CD14-positive monocyte (primary cell): Measurements from ENCODE around the gene HOXD13. TPM values are rescaled to one million over a fixed set of nuclear protein-coding genes. Genes with fewer than 3 reads are reported as not detected.

ENCODE experiments used
- DNase-seq, 3 donors: peaks; one replicate each; pipeline ENCODE4 v3.0.0-alpha.2; 2011 to 2022
- H2AFZ ChIP-seq: 2 replicates; pipeline ENCODE4 v1.6.0; 2012; ENCODE audit warnings: mild to moderate bottlenecking, low read depth, low read length, inconsistent platforms; ENCODE audit not compliant: insufficient read depth, poor library complexity, severe bottlenecking
- H3K27ac ChIP-seq, 2 donors: 1 replicate in 1 of 2; 2 replicates in 1 of 2; pipeline ENCODE4 v1.5.1; 2012 to 2013; ENCODE audit warnings: low read length in 2 of 2, control low read depth in 1 of 2, inconsistent platforms in 1 of 2, low read depth in 1 of 2, mild to moderate bottlenecking in 1 of 2
- H3K27me3 ChIP-seq, 2 donors: one replicate each; pipeline versions ENCODE4 v1.6.0 to v1.6.1; 2011 to 2013; ENCODE audit warnings: low read length in 2 of 2; ENCODE audit not compliant: control insufficient read depth in 2 of 2, insufficient read depth in 2 of 2
- H3K36me3 ChIP-seq, 2 donors: replicated peaks in 1 of 2; 1 replicate in 1 of 2; 2 replicates in 1 of 2; pipeline versions ENCODE4 v1.5.1 to v1.6.1; 2012 to 2013; ENCODE audit warnings: low read length in 2 of 2, control low read depth in 1 of 2, inconsistent platforms in 1 of 2, mild to moderate bottlenecking in 1 of 2; ENCODE audit not compliant: insufficient read depth in 2 of 2, control insufficient read depth in 1 of 2
- H3K4me1 ChIP-seq, 2 donors: 1 replicate in 1 of 2; 2 replicates in 1 of 2; pipeline versions ENCODE4 v1.5.1 to v1.6.1; 2012 to 2013; ENCODE audit warnings: low read length in 2 of 2, control low read depth in 1 of 2, inconsistent platforms in 1 of 2, mild to moderate bottlenecking in 1 of 2, moderate library complexity in 1 of 2; ENCODE audit not compliant: insufficient read depth in 2 of 2, control insufficient read depth in 1 of 2
- H3K4me2 ChIP-seq: replicated peaks from 2 replicates; pipeline ENCODE3; 2012; ENCODE audit warnings: low read length, moderate library complexity, mild to moderate bottlenecking; ENCODE audit not compliant: poor library complexity, severe bottlenecking; ENCODE audit errors: extremely low read depth
- H3K4me3 ChIP-seq, 3 experiments: fragments of 200-600 bp in 1 of 3; sonication (generic) in 1 of 3; replicated peaks in 1 of 3; 1 replicate in 2 of 3; 2 replicates in 1 of 3; pipeline ENCODE4 v1.5.1; 2011 to 2013; ENCODE audit warnings: low read length in 3 of 3, mild to moderate bottlenecking in 3 of 3, control low read depth in 2 of 3, low read depth in 2 of 3, inconsistent platforms in 1 of 3, moderate library complexity in 1 of 3
- H3K79me2 ChIP-seq: 2 replicates; pipeline ENCODE4 v1.6.0; 2012; ENCODE audit warnings: mild to moderate bottlenecking, control low read depth, inconsistent platforms, low read length, moderate library complexity; ENCODE audit not compliant: insufficient read depth
- H3K9ac ChIP-seq: 2 replicates; pipeline ENCODE4 v1.6.0; 2017; ENCODE audit warnings: low read length, mild to moderate bottlenecking; ENCODE audit not compliant: insufficient read depth, poor library complexity, severe bottlenecking
- H3K9me3 ChIP-seq, 2 donors: replicated peaks in 1 of 2; 1 replicate in 1 of 2; 2 replicates in 1 of 2; pipeline versions ENCODE4 v1.5.1 to v1.6.1; 2012 to 2013; ENCODE audit warnings: low read length in 2 of 2, control low read depth in 1 of 2; ENCODE audit not compliant: control insufficient read depth in 1 of 2, insufficient read depth in 1 of 2
- H4K20me1 ChIP-seq: 2 replicates; pipeline ENCODE4 v1.6.0; 2012; ENCODE audit warnings: mild to moderate bottlenecking, low read length, control low read depth, moderate library complexity; ENCODE audit not compliant: insufficient read depth
- H3K27ac Mint-ChIP-seq, 7 donors: one replicate each; pipeline ENCODE4 v1.8.0; 2020; ENCODE audit warnings: mild to moderate bottlenecking in 7 of 7, mixed read lengths in 7 of 7, moderate library complexity in 6 of 7, inconsistent platforms in 2 of 7
- H3K27me3 Mint-ChIP-seq, 3 donors: one replicate each; pipeline ENCODE4 v1.8.0; 2021 to 2022; ENCODE audit warnings: low read depth in 3 of 3, mild to moderate bottlenecking in 3 of 3, mixed read lengths in 3 of 3, moderate library complexity in 3 of 3, inconsistent platforms in 1 of 3
- H3K36me3 Mint-ChIP-seq, 2 donors: one replicate each; pipeline ENCODE4 v1.8.0; 2020; ENCODE audit warnings: mixed read lengths in 2 of 2, inconsistent platforms in 1 of 2, mild to moderate bottlenecking in 1 of 2
- H3K4me1 Mint-ChIP-seq: one replicate; pipeline ENCODE4 v1.8.0; 2020; ENCODE audit warnings: mild to moderate bottlenecking, mixed read lengths
- H3K4me3 Mint-ChIP-seq, 2 donors: one replicate each; pipeline ENCODE4 v1.8.0; 2020; ENCODE audit warnings: mild to moderate bottlenecking in 2 of 2, mixed read lengths in 2 of 2, moderate library complexity in 1 of 2
- H3K9me3 Mint-ChIP-seq, 7 donors: one replicate each; pipeline ENCODE4 v1.8.0; 2020 to 2022; ENCODE audit warnings: mixed read lengths in 7 of 7, mild to moderate bottlenecking in 6 of 7, moderate library complexity in 6 of 7, inconsistent platforms in 2 of 7
- WGBS: methylation state at CpG from one replicate; pipeline ENCODE4 v1.1.5; 2013; ENCODE audit warnings: missing lambda C conversion rate; ENCODE audit not compliant: insufficient coverage; 5-methylcytosine and 5-hydroxymethylcytosine counted together
- intact Hi-C, 2 donors: fragments of 100-400 bp; cut with micrococcal nuclease; formaldehyde crosslinking; loops; one replicate each; pipeline versions ENCODE4 v1.15.0 to v1.15.1; 2023
- polyA plus RNA-seq, 3 donors: library from polyadenylated mRNA; depleted of rRNA in 1 of 3; unstranded in 2 of 3; stranded (reverse) in 1 of 3; fragments of 300-500 nt in 2 of 3; fragments of >200 nt in 1 of 3; fragmentation: Illumina TruSeq in 2 of 3; gene quantifications; 1 replicate in 2 of 3; 2 replicates in 1 of 3; pipeline ENCODE4 v1.2.3, GENCODE V29; 2012 to 2021
- TF ChIP-seq, protein P1 (sequence below): fragments of 200-600 bp; IDR thresholded peaks from one replicate; pipeline ENCODE4 v1.8.0; 2022; ENCODE audit warnings: antibody characterized with exemption, mild to moderate bottlenecking

The HOXD13 gene
- polyA plus RNA-seq, 3 donors: not detected

DNA sequence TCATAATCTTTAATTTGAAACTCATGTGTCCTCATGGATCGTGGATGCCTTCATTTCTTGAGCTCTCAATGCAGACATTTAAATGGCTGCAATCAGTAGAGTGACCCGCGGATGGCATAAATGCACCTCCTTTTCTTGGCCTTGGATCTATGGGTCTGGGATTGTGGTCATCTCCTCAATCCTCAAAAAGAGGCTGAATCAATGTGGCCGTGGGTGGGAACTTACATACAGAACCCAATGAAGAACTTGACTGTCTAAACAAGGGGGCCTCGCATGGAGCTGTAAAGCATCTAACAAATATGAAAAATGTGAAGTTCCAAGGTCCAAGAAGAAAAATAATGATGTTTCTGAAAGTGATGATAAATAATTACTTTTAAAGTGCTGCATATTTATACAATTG is 2.9 kb downstream of the HOXD13 start:
- Mint-ChIP-seq H3K4me1 (peaks cover 35% of the 10 kb centered on the region), H3K36me3 (peaks cover 0 to 4% of the 10 kb centered on the region in 2 donors), H3K27ac (no peak overlapping the region), H3K9me3 (peaks cover 0 to 47% (median 31%) of the 10 kb centered on the region in 7 donors), H3K27me3 (peaks cover 90 to 97% (median 94%) of the 10 kb centered on the region in 3 donors), H3K4me3 (peak overlapping the region in 1 of 2 donors; percentile 54)
- 0% methylated on average over 3 of the region's 5 CpGs for WGBS
- no peak for DNase-seq
- intact Hi-C loops: loop anchor here (5.0 to 10.0 kb wide), 4 partner anchors 411 to 1761 kb away; partner anchors contain the start of gene SP9 (in 1 of the 2)
- peaks cover 0 to 76% of the 10 kb centered on the region in 2 donors for H3K9me3 ChIP-seq
- no peak overlapping the region for H3K27ac ChIP-seq
- no peak overlapping the region for H3K4me3 ChIP-seq
- H3K9ac ChIP-seq: no peak overlapping the region
- peaks cover 18 to 28% of the 10 kb centered on the region in 2 donors for H3K4me1 ChIP-seq
- TF ChIP-seq, protein P1, sequence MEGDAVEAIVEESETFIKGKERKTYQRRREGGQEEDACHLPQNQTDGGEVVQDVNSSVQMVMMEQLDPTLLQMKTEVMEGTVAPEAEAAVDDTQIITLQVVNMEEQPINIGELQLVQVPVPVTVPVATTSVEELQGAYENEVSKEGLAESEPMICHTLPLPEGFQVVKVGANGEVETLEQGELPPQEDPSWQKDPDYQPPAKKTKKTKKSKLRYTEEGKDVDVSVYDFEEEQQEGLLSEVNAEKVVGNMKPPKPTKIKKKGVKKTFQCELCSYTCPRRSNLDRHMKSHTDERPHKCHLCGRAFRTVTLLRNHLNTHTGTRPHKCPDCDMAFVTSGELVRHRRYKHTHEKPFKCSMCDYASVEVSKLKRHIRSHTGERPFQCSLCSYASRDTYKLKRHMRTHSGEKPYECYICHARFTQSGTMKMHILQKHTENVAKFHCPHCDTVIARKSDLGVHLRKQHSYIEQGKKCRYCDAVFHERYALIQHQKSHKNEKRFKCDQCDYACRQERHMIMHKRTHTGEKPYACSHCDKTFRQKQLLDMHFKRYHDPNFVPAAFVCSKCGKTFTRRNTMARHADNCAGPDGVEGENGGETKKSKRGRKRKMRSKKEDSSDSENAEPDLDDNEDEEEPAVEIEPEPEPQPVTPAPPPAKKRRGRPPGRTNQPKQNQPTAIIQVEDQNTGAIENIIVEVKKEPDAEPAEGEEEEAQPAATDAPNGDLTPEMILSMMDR: no peak
- H2AFZ ChIP-seq: no peak overlapping the region
- no peaks in the 10 kb centered on the region for H4K20me1 ChIP-seq
- no peaks in the 10 kb centered on the region for H3K79me2 ChIP-seq
- H3K36me3 ChIP-seq: no peaks in the 10 kb centered on the region
- H3K27me3 ChIP-seq: peaks cover 89 to 94% of the 10 kb centered on the region in 2 donors
- no peak overlapping the region for H3K4me2 ChIP-seq

DNA sequence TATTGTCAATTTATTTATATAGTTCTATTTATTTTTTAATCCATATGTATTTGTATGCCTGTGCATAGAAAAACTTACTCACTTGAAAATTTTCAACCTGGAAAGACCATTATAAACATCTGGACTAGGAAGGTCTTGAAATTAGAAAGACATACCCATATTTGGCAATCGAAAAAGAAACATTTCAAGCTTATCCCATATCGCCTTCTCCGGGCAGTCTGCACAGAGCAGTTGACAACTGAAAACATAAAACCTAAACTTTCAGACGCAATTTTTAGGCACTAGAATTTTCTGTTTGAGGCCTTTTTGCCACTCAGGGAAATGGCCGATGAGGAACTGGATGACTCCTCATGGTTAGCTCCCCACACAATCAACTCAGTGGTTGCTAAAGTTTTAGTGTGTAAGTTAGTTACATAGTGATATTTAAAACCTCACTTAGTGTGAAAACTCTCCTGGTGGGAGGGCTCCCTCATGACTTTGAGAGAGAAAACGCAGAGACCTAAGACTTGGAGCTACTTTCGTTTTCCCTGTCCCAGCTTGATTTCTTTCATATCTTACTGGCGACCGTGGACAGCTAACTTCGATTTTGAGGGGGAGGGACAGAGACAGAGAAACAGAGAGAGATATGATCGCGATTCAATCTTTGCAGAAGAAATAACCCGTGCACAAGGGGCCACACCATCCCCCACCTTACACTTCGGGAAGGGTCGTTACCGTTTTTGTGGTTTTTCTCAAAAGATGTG is 3.9 kb downstream of the HOXD13 start:
- Histone ChIP-seq H2AFZ (peak overlapping the region; percentile 72), H3K27ac (no peak overlapping the region), H3K79me2 (no peaks in the 10 kb centered on the region), H3K9me3 (peaks cover 0 to 77% of the 10 kb centered on the region in 2 donors), H3K4me3 (peak overlapping the region; percentile 15 to 73 (median 21)), H3K4me2 (peak overlapping the region; percentile 75), H4K20me1 (no peaks in the 10 kb centered on the region), H3K4me1 (peaks cover 18 to 28% of the 10 kb centered on the region in 2 donors), H3K27me3 (peaks cover 89 to 94% of the 10 kb centered on the region in 2 donors), H3K9ac (no peak overlapping the region), H3K36me3 (no peaks in the 10 kb centered on the region)
- Mint-ChIP-seq H3K4me3 (peak overlapping the region; percentile 75 to 97), H3K4me1 (peaks cover 36% of the 10 kb centered on the region), H3K9me3 (peaks cover 0 to 44% (median 27%) of the 10 kb centered on the region in 7 donors), H3K27ac (no peak overlapping the region), H3K36me3 (peaks cover 0 to 4% of the 10 kb centered on the region in 2 donors), H3K27me3 (peaks cover 90 to 97% (median 94%) of the 10 kb centered on the region in 3 donors)
- peak in 1 of 3 donors; percentile 9 for DNase-seq
- TF ChIP-seq, protein P1: no peak
- intact Hi-C loops: loop anchor here (5.0 to 10.0 kb wide), 4 partner anchors 412 to 1762 kb away; partner anchors contain the start of gene SP9 (in 1 of the 2)
- 4% methylated on average over 10 of the region's 16 CpGs for WGBS
